ENCODE results near the gene SLC9A8. TPM values are rescaled to one million over a fixed set of nuclear protein-coding genes. Genes with fewer than 3 reads are reported as not detected.

SLC9A8 gene
- total and polyA plus RNA-seq, 9 of the 15 experiments (the other 6 are each of a cell fraction or from before 2014, with no cell fraction given): 0.56 to 9.7 (median 5.0) TPM

- no peak for DNase-seq (ENCODE audit: extremely low read depth in 1 of 4, low spot score in 3 of 4)
- CTCF ChIA-PET (ENCODE audit: low intra/inter-chr PET ratio): interaction anchor here (0.7 kb wide), 1 partner anchor 215 kb away, joined by 3 read pairs; no protein-coding TSS in a partner anchor
- WGBS (ENCODE audit: insufficient coverage, low coverage, missing lambda C conversion rate): 71% methylated on average over 7 of the region's 7 CpGs
- H2AFZ ChIP-seq (ENCODE audit: low read depth, low read length): no peak overlapping the region
- no peak; the same call in 2 of the 3 replicates for ATAC-seq
- BruUV-seq (replicated peaks): no TSS peak
- H3K4me2 ChIP-seq (ENCODE audit: insufficient read depth, low read length): no peak overlapping the region
- H3K9ac ChIP-seq (ENCODE audit: insufficient read depth in 1 of 2, low read depth in 2 of 2, low read length in 2 of 2): no peak overlapping the region
- intact Hi-C loops (cut with micrococcal nuclease) (no loop called here), in situ Hi-C loops (cut with MboI) (no loop called here)
- H3K27ac ChIP-seq (ENCODE audit: extremely low read depth, low read depth, low read length): no peak overlapping the region
- no peaks in the 10 kb centered on the region; a peak in 1 of 5 replicates for H3K4me1 ChIP-seq (replicated peaks in 1 of 2; ENCODE audit: control insufficient read depth in 2 of 2, insufficient read depth in 2 of 2, low read length in 2 of 2)
- peaks cover 42% of the 10 kb centered on the region for H3K36me3 ChIP-seq (ENCODE audit: control insufficient read depth, insufficient read depth, low read length)
- H3K9me3 ChIP-seq (replicated peaks; ENCODE audit: control insufficient read depth, insufficient read depth, low read depth, low read length): no peaks in the 10 kb centered on the region
- no peaks in the 10 kb centered on the region for H4K20me1 ChIP-seq (replicated peaks; ENCODE audit: control insufficient read depth, insufficient read depth, low read length)
- H3K9me1 ChIP-seq (ENCODE audit: control insufficient read depth, insufficient read depth, low read length): no peaks in the 10 kb centered on the region
- POLR2A ChIA-PET: interaction anchor here (0.6 to 3.0 kb wide), 6 partner anchors 12 to 708 kb away, joined by 3 to 13 read pairs (median 4); partner anchors contain the start of gene SLC9A8
- H3K79me2 ChIP-seq (ENCODE audit: control insufficient read depth, insufficient read depth, low read length): no peaks in the 10 kb centered on the region; the same call in 2 of the 3 replicates
- TF ChIP-seq THRA (IDR thresholded peaks at IDR 0.05): no peak
- peak in 1 of 2 experiments; percentile 47; a peak in 2 of 4 replicates for TF ChIP-seq RAD21 (CRISPR knock-in tag; conservative IDR thresholded peaks at IDR 0.05 in 1 of 2, IDR thresholded peaks at IDR 0.05 in 1 of 2)
- no peak for TF ChIP-seq ZNF398 (CRISPR knock-in tag; IDR thresholded peaks at IDR 0.05)
- peak in 2 of 3 experiments; percentile 3 to 29; a peak in 2 of 6 replicates for TF ChIP-seq CTCF (IDR thresholded peaks at IDR 0.05 in 2 of 3, conservative IDR thresholded peaks at IDR 0.05 in 1 of 3; ENCODE audit: insufficient read depth in 2 of 3, low read depth in 1 of 3, low read length in 3 of 3)
- 0 out of 2 replicates have a peak, but pooled peaks have one; percentile 18 for TF ChIP-seq REST (IDR thresholded peaks at IDR 0.05; ENCODE audit: borderline replicate concordance)
- no peak for TF ChIP-seq REST (CRISPR knock-in tag; IDR thresholded peaks at IDR 0.05; ENCODE audit: low read depth)
- H3K4me3 ChIP-seq: no peak overlapping the region
- H3K27me3 ChIP-seq (ENCODE audit: control insufficient read depth in 2 of 2, insufficient read depth in 2 of 2, low read length in 2 of 2): no peaks in the 10 kb centered on the region
- no peak for FAIRE-seq
Measured at GRCh38 chr20:49825521-49826033, 12.9 kb downstream of the SLC9A8 start.

Data from K562 (cell line).